GM19438 (cell line): ENCODE measurements around the gene FLNA.
"Not testable (repeated sequence)": the region's sequence is repeated elsewhere in the genome, so short reads cannot be mapped to it uniquely, and the experiment has no call there.

Experiments used
- ATAC-seq: cut with Tn5 transposase; IDR thresholded peaks from one replicate; pipeline ENCODE4 v1.9.1; 2021; ENCODE audit warnings: low read depth; ENCODE audit not compliant: unreplicated experiment

Gene FLNA

DNA sequence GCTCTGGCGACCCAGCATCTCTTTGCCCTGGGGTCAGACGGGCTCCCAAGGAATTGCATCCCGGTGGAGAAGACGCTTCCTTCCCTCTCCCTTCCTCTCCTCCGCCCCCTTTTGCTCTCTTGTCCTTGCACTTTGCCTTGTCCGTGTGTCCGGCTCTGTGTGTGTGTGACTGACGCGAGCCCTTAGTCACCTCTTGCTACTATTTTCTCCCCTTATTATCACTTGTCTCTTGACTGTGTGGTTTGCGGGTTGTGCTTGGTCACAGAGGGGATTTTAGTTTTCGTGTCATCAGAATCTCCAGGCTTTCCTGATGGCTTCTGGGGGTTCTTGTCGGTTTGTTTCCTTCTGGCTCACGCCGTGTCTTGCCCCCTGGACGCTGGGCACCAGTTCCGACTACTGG, 31.4 kb downstream of the FLNA start:
- not testable (repeated sequence) for ATAC-seq

DNA sequence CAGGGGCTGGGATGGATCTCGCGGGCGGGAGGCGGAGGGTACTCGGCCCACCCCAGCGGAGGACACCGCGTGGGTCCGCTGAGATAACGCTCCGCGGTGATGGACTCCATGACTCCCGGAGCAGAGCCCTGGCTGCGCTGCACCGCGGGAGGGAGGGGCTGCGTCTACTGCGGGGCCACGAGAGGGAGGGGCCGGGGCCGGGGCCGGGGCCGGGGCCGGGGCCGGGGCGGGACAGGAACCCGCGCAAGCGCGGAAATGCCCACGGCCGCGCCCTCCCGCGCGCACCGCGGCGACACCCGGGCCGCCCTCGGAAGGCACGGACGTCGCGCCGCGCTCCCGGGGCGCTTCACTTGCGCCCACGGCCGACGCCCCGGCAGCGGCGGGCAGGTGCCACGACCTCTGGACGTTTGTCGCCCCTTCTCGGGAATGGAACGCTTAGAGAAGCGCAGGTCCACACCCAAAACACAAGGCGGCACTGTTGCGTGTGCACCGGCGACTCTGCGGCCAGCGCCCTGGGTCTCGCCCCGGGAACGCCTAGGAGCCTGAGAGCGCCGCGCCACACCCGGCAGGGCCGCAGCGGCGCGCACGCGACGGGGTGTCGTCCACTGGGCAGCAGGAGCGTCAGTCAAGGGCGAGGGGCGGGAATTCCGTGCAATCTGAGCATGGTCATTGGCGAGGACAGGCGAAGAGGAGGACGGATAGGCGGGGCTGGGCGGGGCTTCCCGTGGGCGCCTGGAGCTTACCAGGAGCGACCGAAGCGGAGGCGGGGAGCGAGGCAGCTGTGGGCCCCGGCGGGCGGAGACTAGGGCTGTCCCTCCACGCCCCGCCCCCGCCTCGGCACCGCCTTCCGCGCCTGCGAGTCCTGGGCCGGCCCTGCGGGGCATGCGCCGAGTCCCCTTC, 32.8 kb downstream of the FLNA start:
- ATAC-seq, result peak; percentile 66

DNA sequence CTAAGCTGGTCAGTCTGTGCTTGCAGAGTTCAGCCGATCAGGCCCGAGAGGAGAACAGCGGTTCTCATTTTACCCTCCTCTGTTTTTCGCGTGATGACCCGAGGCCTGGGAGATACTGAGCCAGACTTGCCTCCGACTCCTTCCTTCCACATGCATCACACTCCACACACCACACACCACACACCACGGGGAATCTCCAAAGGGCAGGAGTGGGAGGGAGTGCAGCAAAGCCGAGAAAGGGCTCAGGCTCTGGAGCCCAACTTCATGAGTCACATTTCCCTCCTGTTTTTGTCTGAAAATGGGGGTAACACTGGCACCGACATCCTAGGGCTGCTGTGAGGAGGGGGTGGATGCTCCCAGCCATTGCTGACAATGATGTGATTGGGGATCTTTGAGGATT, 39.9 kb downstream of the FLNA start:
- no peak for ATAC-seq

DNA sequence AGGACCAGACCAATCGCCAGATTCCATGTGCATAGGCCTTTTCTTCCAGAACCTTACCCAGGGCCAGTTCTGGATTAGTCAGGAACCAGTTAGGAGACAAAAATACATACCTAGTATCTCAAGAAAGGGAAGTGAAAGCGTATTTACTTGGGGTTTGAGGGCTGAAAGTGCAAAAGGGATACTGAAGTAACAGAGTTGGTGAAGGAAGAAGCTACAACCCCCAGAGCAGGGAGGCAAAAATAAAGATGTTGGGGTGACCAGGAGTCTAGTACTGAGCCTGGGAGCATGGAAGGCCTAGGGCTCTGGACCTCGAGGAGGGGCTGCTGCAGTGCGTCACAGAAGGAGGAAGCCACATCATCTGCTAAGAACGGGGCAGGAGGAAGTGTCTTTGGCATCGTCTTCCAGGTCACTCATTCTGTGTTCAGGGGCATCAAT, 40.6 kb downstream of the FLNA start:
- peak; percentile 75 for ATAC-seq

DNA sequence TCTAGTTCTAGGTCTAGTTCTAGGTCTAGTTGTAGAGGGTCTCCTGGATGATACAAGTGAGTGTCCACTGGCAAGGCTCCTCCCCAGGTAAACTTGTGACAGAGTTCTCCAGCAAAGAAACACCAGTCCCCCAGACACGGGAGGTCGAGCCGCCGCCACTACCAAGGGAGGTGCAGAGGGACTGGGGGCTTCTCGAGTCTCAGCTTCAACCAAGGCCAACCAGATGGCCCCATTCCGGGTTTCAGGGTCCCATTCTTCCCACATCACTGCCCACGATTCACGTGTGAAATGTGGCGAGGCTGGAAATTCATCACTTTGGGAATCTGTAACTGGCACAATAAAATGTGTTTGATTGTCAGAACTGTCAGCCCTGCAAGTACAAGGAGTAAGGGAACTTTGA, 41.3 kb downstream of the FLNA start:
- no peak for ATAC-seq

DNA sequence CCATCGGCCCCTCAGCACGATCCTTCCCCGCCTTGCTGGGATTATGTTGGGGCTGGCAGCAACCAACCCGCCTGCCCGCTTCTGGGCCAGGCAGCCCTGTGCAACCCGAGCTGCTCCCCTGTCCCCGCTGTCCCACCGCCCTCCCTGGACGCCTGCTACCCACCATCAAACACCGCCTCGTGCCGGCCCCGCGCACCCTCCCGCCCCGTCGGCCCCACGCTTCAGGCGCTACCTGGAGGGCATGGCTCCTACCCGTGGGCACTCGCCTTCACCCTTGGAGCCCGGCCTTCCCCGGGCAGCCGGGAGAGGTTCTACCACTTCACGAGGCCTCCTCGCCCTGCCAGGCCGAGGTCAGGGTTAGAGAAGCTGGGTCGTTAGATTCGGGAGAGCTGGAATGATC, 41.9 kb downstream of the FLNA start:
- no peak for ATAC-seq

DNA sequence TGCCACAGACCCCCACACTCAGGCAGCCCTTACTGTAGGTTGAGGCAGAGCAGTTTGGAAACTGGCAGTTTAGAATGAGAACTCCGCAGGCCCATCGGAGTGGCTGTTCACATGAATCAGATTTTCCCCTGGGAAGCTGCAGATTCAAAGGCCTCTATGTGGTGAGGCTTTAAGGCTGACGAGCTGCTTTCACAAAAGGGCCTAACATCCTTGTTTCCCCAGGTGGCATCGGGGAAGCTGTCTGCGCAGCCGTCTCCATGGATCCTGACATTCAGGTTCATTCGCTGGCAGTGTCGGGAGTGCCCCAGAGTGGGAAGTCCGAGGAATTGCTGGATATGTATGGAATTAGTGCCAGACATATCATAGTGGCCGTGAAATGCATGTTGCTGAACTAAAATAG, 45.1 kb downstream of the FLNA start:
- no peak for ATAC-seq

DNA sequence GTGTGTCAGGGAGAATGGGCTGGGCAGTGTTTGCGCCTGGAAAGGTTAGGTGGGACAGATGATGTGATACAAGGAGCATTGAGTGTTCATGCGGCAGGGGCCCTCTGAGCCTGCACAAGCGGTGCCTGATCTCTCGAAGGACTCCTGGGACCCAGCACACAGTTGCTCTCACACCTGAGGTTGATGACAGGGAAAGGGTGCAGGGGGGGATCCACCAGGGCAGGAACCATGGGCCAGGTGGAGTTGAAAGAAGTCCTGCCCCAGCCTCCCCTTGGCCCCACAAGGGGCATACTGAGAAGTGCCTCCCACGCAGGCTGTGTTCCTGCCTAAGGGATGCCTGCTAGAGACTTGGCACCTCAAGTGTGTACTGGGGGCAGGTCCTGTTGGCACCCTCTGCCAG, 45.8 kb downstream of the FLNA start:
- ATAC-seq, result no peak

DNA sequence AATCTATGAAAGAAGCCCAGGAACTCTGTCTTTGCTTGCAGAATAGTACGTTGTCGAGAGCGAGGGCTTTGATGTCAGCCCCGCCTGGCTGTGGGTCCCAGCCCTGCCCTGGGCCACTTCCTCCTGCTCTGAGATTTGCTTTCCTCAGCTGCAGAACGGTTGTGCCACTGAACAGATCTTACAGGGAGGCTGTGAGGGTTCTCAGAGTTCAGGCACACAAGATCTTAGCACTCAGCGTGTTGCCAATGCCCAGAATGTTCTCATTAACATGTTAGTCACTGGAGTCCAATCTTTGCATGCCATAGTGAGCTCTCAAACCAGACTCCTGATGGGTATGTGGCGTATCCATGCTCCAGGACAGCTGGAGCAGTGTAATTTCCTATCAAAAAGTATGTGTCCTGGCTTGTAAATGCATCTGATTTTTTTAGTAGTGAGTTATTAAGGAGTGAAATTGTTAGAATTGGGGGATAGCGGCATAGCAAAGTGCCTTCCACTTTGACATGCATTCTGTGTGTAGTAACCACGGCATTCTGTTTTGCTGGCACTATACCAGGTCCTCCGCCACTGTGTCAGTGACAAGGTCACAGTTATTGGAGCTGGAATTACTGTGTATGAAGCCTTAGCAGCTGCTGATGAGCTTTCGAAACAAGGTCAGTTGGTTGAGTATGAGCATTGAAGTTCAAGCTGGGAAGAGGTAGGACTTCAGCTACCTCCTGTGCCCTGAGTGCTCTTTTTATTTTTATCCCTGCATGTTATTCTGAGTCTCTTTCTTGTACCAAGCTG, 47.2 kb downstream of the FLNA start:
- ATAC-seq, result no peak

DNA sequence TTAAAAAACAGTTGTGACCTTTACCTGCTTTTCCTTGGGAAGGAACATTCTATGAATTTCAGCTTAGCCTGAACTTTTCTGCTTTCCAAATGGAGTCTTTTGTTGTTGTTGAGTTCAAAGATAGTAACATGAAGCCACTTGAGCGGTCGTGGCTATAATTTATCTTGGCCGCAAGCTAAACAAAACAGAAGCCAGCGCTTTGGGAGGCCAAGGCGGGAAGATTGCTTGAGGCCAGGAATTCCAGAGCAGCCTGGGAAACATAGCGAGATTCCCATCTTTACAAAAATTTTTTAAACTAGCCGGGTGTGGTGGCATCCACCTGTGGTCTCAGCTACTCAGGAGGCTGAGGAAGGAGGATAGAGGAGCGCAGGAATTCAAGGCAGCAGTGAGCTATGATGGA, 48.9 kb downstream of the FLNA start:
- no peak for ATAC-seq

DNA sequence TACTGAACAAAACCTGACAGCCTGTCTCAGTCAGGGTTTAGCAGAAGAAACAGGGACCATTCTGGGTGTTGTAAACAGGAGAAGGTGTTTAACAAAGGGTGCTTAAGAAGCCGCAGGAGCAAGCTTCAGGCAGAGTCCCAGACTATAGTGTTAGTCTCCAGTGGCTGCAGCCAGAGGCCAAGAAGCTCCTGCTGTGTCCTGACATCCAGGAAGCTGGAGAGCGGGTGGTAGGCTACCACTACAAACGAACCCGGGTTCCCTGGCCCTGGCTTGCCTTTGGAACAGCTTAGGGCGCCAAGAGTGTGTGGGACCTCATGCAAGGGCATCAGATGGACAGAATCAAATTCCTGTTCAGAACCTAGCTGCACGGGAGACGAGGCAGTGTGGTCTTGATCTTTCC, 50.9 kb downstream of the FLNA start:
- ATAC-seq, result no peak

DNA sequence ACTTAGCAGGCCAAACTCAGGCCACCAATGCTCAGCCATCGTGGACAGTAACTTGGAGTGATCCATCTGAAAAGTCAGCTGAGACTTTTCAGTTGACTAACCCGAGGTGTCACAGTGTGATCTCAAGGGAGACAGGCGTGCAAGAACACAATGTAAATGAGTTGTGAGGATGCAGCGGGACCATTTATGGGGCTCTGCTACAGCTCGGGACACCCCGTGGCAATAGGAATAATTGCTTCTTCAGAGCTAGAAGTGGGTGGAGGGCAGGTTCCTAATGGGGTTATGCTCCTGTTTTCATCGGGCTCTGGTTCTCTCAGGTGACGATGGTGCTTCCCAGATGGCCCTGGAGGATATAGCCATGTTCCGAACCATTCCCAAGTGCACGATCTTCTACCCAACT, 51.5 kb downstream of the FLNA start:
- no peak for ATAC-seq

DNA sequence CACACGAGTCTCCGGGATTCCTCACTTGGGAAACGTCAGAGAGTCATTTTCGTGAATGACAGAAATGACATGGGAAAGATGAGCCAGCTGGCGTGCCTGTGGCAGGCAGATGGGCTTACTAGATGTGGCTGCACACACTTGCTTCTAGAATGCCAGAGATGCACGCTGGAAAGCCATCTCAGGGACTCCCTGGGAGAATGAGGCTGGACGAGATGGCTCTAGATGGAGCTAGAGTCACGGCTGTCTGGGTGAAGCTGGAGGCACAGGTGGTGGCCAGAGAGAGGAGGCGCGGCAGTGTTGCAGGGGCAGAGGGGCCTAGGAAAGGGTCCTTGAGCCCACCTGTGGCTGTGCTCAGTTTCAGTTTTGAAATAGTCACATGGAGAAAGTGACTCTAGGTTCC, 52.8 kb downstream of the FLNA start:
- no peak for ATAC-seq

DNA sequence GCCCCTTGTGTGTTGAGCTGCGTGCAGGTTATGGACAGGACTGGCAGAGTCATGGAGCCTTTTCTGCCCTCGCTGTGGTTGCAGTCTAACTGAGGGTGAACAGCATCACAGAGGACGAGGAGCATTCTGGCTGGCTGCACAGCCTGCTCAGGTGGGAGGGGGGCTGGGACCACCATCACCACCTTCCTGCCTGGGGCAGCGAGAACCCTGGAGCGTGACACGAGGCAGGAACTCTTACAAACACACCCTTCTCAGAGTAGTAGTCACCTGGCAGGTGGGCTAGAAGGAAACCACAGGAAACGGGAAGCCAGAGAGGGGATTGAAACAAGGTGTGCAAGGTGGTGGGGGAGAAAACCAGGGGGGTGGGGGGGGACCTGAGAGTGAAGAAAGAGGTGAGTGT, 53.3 kb downstream of the FLNA start:
- ATAC-seq, result no peak

DNA sequence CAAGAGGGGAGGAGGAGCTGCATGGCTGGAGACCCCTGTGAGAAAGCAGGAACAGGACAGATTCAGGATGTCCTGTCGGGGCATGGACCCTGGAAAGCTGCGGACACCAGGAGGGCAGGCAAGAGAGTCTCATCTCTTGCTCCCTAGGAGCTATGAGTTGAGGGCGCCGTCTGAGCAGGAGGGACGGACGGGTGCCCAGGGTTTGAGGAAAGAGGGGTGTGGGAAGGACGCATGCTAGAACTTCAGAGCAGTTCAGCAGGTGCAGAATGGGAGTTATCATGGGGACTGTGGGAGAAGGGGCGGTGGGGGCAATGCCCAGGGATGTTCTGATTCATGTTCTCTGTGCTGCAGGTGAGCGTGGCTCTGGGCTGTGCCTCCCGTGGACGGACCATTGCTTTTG, 54.0 kb downstream of the FLNA start:
- ATAC-seq, result no peak

DNA sequence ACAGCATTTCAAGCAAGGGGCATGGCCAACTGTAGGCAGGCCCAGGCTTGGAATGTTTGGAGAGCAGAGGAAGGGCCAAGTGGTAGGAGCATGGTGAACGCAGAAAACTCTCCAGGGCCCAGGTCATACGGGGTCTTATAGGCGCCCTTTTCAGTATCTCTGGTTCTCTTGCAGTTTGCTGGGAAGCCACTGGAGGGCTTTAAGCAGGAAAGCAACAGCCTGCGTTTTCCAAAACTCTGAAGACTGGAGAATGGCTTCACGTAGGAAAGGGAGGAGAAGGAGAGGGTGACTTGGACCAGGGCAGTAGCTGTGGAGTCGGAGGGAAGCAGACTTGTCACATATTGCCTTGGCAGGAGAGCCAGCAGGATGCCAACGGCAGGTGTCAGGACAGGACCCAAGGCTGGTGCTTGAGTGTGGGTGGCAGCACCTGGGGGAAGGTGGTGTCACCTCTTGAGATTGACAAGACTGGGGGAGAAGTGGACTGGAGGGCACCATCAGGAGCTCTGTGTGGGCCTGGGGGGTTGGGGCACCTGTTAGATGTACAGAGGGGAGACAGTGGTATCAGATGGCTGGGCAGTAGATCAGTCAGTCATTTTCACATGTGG, 56.9 kb downstream of the FLNA start:
- no peak for ATAC-seq

DNA sequence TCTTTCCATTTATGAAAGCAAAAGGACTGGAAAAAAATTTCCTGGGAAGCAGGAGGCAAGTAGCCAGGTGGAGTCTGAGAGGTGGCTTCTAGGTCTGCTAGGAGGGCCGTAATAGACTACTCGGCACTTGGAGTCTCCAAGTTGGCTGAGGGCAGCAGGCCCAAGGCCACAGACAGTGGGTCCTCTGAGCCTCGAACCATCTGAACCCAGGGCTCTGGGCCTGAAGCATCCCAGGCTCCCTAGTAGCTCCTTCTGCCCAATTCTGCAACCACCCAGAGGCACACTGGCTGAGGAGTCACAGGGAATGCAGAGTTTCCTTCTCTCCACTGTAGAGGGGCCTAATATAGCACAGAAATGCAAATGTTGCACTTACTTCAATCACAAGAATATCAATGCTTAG, 59.0 kb downstream of the FLNA start:
- ATAC-seq, result no peak

DNA sequence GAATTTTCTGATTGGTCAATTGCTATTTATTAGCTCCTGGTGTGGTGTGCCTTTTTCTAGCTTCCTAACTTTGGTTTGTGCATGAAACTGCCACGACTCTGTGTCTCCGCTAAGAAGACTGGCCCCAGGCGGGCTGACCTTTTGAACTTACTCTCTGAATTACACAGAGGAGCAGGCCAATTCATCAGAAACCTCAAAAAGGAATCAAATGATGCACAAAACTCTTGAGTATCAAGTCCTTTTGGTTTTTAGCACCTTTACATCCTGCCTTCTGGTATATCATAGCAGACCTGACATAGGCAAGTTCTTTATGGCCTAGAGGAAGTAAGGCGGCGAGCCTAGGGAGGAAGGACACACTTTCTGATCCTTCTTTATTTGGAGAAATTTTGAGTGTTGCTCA, 61.3 kb downstream of the FLNA start:
- ATAC-seq, result no peak

DNA sequence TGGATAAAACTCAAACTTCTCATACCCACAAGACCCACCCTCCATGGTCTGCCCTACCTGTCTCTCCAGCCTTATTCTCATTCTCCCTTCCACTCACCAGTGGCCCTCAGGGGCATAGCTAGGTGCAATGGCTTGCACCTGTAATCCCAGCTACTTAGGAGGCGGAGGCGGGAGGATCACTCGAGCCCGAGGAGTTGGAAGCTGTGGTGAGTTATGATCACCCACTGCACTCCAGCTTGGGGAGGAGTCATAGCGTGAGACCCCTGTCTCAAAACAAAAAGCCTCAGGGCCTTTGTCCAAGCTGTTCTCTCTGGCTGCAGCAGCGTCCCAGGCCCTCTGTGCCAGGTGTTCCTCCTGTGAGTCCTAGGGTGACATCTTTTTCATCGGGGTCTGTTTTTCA, 62.3 kb downstream of the FLNA start:
- ATAC-seq, result no peak

DNA sequence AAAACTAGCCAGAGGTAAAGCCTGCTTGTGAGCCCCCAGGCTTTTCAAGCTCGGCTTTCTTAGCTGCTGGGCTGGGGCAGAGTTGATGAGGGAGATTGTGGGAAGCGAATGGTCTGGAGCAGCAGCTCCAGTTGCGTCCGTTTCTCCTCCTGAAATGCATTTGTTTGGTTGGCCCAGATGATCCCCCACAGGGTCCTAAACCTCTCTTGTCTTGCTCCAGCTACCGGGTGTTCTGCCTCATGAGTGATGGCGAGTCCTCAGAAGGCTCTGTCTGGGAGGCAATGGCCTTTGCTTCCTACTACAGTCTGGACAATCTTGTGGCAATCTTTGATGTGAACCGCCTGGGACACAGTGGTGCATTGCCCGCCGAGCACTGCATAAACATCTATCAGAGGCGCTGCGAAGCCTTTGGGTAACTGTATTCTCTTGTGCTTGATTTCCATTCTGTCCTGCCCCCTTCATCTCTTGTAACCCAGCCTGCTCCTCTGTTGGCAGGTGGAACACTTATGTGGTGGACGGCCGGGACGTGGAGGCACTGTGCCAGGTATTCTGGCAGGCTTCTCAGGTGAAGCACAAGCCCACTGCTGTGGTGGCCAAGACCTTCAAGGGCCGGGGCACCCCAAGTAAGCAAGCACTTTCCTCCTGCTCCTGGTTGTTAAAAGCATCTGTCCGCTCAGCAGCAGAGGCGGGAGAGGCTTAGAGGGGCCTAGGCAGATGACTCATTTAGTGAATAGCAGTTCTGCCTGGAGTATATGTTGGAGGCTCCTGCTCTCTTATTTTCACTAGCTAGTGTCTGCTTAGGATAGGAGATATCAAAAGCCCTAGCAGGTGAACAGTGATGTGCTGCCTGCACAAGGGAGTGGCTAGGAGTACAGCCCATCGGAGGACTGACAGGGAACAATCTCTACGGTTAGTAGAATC, 63.6 kb downstream of the FLNA start:
- ATAC-seq, result no peak
